Kidney (tissue), 14 donors: ENCODE measurements around the gene TMEM245. TPM values are rescaled to one million over a fixed set of nuclear protein-coding genes. Genes with fewer than 3 reads are reported as not detected.
A peak's percentile ranks its signal among the peaks of the same experiment; 100 is the strongest.

Source experiments
- DNase-seq, 5 donors: peaks; one replicate each; pipeline ENCODE4 v3.0.0-alpha.2; 2013 to 2020
- FAIRE-seq: peaks from 2 replicates; lab custom pipeline; 2012; peaks lifted over from hg19 to GRCh38; lab: Jason Lieb, UNC
- H3K27ac ChIP-seq, 2 donors: one replicate each; pipeline ENCODE4 v1.7.0; 2013; ENCODE audit warnings: low read depth in 2 of 2, low read length in 2 of 2, inconsistent platforms in 1 of 2
- H3K27me3 ChIP-seq: one replicate; pipeline ENCODE4 v1.7.1; 2013; ENCODE audit warnings: low read length, inconsistent platforms; ENCODE audit not compliant: control insufficient read depth, insufficient read depth
- H3K36me3 ChIP-seq, 3 donors: one replicate each; pipeline versions ENCODE4 v1.7.0 to v1.7.1; 2013; ENCODE audit warnings: low read length in 3 of 3, control low read depth in 1 of 3, inconsistent platforms in 1 of 3; ENCODE audit not compliant: insufficient read depth in 3 of 3, control insufficient read depth in 2 of 3
- H3K4me1 ChIP-seq, 3 donors: one replicate each; pipeline versions ENCODE4 v1.7.0 to v1.7.1; 2013; ENCODE audit warnings: low read length in 3 of 3, inconsistent platforms in 1 of 3, low read depth in 1 of 3; ENCODE audit not compliant: control insufficient read depth in 2 of 3, insufficient read depth in 2 of 3
- H3K4me3 ChIP-seq, 3 donors: one replicate each; pipeline versions ENCODE4 v1.7.0 to v1.8.1; 2013; ENCODE audit warnings: low read length in 3 of 3, control low read depth in 1 of 3, inconsistent platforms in 1 of 3
- H3K9ac ChIP-seq, 3 donors: one replicate each; pipeline versions ENCODE4 v1.7.0 to v1.7.1; 2013; ENCODE audit warnings: low read length in 3 of 3, control low read depth in 1 of 3, inconsistent platforms in 1 of 3
- H3K9me3 ChIP-seq, 3 donors: one replicate each; pipeline versions ENCODE4 v1.7.0 to v1.7.1; 2013; ENCODE audit warnings: low read length in 3 of 3, control low read depth in 1 of 3, inconsistent platforms in 1 of 3; ENCODE audit not compliant: control insufficient read depth in 2 of 3, insufficient read depth in 1 of 3
- CTCF ChIP-seq: IDR thresholded peaks from 3 replicates; pipeline ENCODE4 v1.5.1; 2012; ENCODE audit warnings: mild to moderate bottlenecking, moderate library complexity, borderline replicate concordance; ENCODE audit not compliant: insufficient read depth; ENCODE audit errors: extremely low read depth
- intact Hi-C: fragments of 100-400 bp; cut with DNase I; formaldehyde crosslinking; loops from one replicate; pipeline ENCODE4 v1.11.1; 2022
- polyA plus RNA-seq: library from polyadenylated mRNA; stranded (reverse); fragments of 350-450 nt; fragmentation: Illumina TruSeq; extraction: RNeasy Lipid Tissue Mini Kit (QIAGEN cat#74804); gene quantifications from one replicate; pipeline ENCODE4 v1.2.3, GENCODE V29; 2014; ENCODE audit warnings: low read depth, low replicate concordance; ENCODE audit not compliant: insufficient read depth
- total RNA-seq: library from RNA; stranded (reverse); fragmentation: NEBNext Ultra II Directional; extraction: Animal tissue kit (Norgen Biotek cat#: 25700); gene quantifications from one replicate; pipeline ENCODE4 v1.2.1, GENCODE V29; 2021
- donor health status: control.
- donor health status: control.
- donor health status: control.
- donor health status: control.
- donor health status: control.
- donor health status: DM: yes; HTN: yes; CAD: no.
- donor health status: Normal renal cell carcinoma (clear cell type).

Gene TMEM245
- total and polyA plus RNA-seq, 2 donors from 2014 or later: 23.5 to 69.5 TPM

GRCh38 chr9:109117856-109118807 is 1.6 kb downstream of the TMEM245 start:
- no peaks in the 10 kb centered on the region for H3K9me3 ChIP-seq
- FAIRE-seq (peak; percentile 11), DNase-seq (peak; percentile 45 to 78 (median 69))
- no peaks in the 10 kb centered on the region for H3K27me3 ChIP-seq
- intact Hi-C loops: no loop called here
- H3K36me3 ChIP-seq: no peaks in the 10 kb centered on the region
- H3K4me3 ChIP-seq: peak overlapping the region; percentile 83 to 91 (median 89)
- H3K4me1 ChIP-seq: peaks cover 0 to 30% (median 21%) of the 10 kb centered on the region in 3 donors
- no peak for TF ChIP-seq CTCF
- H3K9ac ChIP-seq: peak overlapping the region; percentile 44 to 90 (median 71)
- peak overlapping the region; percentile 49 to 92 for H3K27ac ChIP-seq

GRCh38 chr9:109115931-109116526 is 3.7 kb downstream of the TMEM245 start:
- Histone ChIP-seq H3K4me3 (peak overlapping the region in 2 of 3 donors; percentile 4 to 7), H3K27ac (peak overlapping the region in 1 of 2 donors; percentile 16), H3K27me3 (no peaks in the 10 kb centered on the region), H3K36me3 (no peaks in the 10 kb centered on the region), H3K9me3 (no peaks in the 10 kb centered on the region), H3K4me1 (peaks cover 0 to 41% (median 23%) of the 10 kb centered on the region in 3 donors), H3K9ac (no peak overlapping the region)
- intact Hi-C loops: no loop called here
- no peak for FAIRE-seq
- no peak for TF ChIP-seq CTCF
- no peak for DNase-seq

DNA sequence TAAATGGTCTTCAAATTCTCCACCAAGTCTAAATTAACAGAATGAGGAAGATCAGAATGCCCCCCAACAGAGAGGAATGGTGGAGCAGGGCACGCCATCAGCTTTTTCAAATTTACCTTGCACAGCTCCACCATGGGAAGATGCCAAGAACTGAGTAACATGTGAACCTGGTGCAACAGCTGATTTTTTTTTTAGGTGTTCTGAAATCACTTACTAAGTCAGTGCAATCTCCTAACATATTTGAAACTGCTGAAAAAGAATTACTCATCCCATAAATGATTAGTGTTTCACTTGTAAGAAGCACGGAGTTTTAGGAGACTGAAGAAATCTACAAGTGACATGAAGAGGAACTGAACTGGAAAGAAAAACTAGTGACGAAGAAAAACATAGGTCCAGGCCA is 5.1 kb downstream of the TMEM245 start:
- no peaks in the 10 kb centered on the region for H3K36me3 ChIP-seq
- TF ChIP-seq CTCF: no peak
- FAIRE-seq (no peak), DNase-seq (no peak)
- peak overlapping the region; percentile 38 to 72 for H3K27ac ChIP-seq
- H3K9me3 ChIP-seq: no peaks in the 10 kb centered on the region
- no peak overlapping the region for H3K9ac ChIP-seq
- no peak overlapping the region for H3K4me3 ChIP-seq
- peaks cover 0 to 49% (median 28%) of the 10 kb centered on the region in 3 donors for H3K4me1 ChIP-seq
- intact Hi-C loops: no loop called here
- no peaks in the 10 kb centered on the region for H3K27me3 ChIP-seq
